ENCODE measurements around the gene MLXIP.

MLXIP gene

DNA sequence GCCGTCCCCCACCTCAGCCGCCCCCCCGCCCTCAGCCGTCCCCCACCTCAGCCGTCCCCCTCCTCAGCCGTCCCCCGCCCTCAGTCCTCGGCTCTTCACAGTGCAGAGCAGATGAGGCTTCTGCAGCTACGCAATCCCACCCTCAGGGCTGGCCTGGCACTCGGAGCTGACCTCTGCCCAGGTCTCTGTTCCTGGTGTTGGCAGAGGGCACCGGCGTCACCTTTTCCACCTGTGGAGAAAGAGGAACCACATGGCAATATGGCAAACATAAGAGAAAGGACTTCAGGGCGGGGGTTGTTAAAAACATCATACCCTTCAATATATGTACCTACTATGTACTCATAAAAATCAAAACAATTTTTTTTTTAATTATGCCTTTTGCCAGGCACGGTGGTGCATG, 45.8 kb downstream of the MLXIP start:
- TF ChIP-seq POLR2A (IDR thresholded peaks at IDR 0.05; ENCODE audit: low read length): no peak
- no peak for TF ChIP-seq GATA1 (IDR thresholded peaks at IDR 0.05; ENCODE audit: low read depth, low read length)
- DNase-seq: no peak

DNA sequence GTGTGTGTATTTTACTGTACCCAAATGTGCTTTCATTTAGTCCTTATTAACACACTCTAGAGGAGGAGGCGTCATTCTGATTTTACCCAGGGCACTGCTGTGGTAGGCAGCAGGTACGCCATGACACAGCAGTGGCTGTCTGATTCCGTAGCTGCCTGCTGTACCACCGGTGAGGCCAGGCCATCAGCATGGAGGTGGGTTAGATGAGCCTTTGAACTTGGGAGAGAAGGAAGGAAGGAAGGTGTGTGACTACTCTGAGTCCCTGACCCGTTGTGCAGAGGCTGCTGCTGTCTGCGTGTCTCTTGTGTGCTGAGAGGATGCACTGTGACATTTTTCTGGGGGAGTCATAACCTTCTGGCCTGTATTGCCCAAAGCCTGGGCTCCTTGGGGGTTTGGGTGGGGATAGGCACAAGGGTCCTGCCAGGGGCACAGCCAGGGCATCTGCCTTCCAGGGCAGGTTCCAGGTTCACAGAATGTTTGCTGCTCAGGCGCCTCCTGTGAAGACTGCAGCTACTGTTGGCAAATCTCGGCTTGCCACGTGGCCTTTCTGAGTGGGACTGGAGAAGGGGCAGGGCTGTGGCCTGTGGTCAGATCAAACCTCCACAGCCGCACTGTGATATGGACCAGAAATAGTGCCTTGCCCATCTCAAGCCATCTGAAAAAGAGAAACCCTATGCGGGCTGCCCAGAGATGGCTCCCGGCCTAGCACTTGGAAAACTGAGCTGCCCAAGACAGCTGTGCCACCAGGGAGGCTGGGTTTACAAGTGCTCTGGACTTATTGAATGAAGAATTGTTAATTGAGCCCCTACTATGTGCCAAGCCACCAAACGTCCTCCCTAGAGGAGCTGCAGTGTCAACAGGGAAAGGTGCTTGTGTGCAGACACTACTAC, 47.1 kb downstream of the MLXIP start:
- TF ChIP-seq POLR2A (IDR thresholded peaks at IDR 0.05; ENCODE audit: low read length) (no peak), GATA1 (IDR thresholded peaks at IDR 0.05; ENCODE audit: low read depth, low read length) (no peak)
- no peak for DNase-seq

DNA sequence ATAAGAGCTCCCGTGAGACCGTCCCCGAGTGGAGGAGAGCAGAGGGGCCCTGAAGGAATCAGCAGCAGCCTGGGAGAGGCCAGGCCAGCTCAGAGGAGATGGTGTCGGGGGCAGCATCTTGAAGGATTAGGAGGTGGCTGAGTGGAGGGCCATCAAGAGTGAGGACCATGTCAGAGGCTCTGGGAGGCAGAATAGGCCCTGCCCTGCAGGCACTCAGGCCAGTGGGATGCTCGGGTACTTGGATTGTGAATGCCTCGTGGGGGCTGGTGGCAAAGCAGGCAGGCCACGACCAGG, 47.7 kb downstream of the MLXIP start:
- no peak for TF ChIP-seq GATA1 (IDR thresholded peaks at IDR 0.05; ENCODE audit: low read depth, low read length)
- TF ChIP-seq POLR2A (IDR thresholded peaks at IDR 0.05; ENCODE audit: low read length): no peak

DNA sequence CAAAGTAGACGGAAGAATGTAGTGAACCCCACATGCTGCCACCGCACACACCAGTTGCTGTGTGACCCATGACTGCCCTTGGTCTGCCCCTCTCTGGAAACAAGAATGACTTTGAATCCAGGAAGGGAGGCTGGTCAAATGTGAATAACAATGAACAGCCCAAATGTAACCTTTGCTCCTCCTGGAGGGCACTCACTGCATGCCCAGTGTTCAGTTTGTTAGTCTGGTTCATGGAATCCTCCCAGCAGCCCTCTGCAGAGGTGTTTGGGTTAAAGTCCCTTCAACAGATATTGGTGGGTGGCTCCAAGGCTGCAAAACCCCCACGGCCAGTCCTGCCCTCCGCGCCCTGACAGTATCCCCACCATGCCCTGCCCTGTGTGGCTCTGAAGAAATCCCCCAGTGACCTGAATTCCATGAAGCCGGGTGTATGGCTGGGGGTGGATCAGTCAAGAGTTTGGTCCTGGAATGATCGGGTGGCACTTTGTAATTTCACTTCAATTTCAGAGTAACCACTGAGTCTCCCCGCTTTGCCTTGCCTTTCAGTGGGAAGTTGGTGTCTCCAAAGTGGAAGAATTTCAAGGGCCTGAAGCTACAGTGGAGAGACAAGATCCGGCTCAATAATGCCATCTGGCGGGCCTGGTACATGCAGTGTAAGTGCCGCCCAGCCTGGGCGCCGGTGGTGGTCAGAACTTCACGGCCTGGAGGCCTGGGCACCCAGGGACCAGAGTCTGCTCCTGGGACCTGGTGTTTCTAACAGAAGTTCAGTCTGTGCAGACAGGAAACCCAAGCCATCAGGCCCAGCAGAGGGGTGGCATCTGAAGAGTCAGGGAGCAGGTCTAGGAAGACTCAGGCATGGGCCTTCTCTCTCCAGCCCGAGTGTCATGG, 48.4 kb downstream of the MLXIP start:
- no peak for TF ChIP-seq GATA1 (IDR thresholded peaks at IDR 0.05; ENCODE audit: low read depth, low read length)
- no peak for TF ChIP-seq POLR2A (IDR thresholded peaks at IDR 0.05; ENCODE audit: low read length)
- DNase-seq: no peak

More for the DNA sequence above, 47.7 kb downstream of the MLXIP start:
- DNase-seq: no peak

DNA sequence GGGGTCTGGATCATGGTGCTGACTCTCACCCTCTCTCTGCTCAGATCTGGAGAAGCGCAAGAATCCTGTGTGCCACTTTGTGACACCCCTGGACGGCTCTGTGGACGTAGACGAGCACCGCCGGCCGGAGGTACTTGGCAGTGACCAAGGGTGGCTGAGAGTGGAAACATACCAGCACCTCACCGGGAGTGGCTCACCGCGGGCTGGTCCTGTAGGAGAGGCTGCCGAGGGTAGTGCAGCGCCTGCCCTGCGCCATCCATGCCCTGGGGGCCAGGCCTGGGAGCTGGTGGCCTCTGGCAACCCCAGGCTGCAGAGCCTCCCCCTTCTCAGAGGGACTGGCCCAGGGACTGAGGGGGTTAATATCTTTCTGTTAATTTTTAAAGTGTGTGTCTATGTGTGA, 49.3 kb downstream of the MLXIP start:
- no peak for DNase-seq
- TF ChIP-seq GATA1 (IDR thresholded peaks at IDR 0.05; ENCODE audit: low read depth, low read length): no peak

DNA sequence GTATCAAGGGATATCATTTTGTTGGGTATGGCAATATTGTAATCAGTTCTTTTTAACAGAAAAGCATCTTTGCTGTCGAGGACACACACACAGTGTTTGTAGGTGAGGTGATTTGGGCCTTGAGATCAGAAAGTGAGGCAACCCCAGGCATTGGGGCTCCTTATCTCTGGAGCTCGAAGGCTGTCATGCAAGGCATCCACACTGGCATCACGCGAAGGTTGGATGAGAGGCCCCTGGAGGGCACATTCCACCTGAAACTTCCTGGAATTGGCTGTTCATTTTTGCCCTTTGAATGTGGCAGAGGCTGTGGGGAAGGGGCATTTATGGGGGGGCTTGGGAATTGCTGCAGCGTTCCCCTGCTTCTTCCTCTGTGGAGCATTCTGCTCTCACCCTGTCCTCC, 49.9 kb downstream of the MLXIP start:
- TF ChIP-seq POLR2A (IDR thresholded peaks at IDR 0.05; ENCODE audit: low read length): no peak
- TF ChIP-seq GATA1 (IDR thresholded peaks at IDR 0.05; ENCODE audit: low read depth, low read length): no peak
- DNase-seq: no peak

DNA sequence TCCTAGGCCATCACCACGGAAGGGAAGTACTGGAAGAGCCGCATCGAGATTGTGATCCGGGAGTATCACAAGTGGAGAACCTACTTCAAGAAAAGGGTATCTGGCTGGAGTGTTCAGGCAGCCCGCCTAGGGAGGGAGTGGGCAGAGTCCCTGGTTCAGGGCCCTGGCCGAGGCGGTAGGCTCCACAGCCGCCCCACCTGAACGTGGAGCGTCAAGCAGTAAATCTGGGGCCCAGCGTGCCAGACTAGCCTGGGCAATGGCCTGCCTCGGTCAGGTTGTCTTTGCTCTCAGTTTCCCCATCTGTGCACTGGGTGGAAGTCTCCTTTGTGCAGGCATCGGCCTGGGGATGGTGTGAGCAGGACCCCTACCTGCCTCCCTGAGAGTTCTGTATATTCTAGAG, 50.6 kb downstream of the MLXIP start:
- TF ChIP-seq GATA1 (IDR thresholded peaks at IDR 0.05; ENCODE audit: low read depth, low read length) (no peak), POLR2A (IDR thresholded peaks at IDR 0.05; ENCODE audit: low read length) (no peak)
- no peak for DNase-seq

DNA sequence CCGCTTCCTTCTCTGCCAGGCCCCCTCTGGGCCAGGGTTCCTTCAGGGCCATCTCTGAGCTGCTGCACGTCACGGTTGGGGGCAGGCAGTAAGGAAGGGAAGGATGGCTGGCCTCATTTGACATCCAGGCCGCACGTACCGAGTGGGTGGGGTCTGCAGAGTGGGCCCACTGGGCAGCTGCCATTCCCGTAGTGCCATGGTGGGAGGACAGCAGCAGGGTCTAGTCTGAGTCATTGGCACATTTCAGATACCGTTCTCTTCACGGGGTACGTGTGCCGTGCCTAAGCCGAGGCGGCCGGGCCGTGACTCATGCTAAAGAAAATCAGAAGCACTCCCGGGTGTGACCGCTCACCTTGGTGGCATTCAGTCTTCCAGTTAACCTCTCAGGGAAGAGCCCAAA, 51.6 kb downstream of the MLXIP start:
- TF ChIP-seq POLR2A (IDR thresholded peaks at IDR 0.05; ENCODE audit: low read length): no peak
- TF ChIP-seq GATA1 (IDR thresholded peaks at IDR 0.05; ENCODE audit: low read depth, low read length): no peak
- no peak for DNase-seq

DNA sequence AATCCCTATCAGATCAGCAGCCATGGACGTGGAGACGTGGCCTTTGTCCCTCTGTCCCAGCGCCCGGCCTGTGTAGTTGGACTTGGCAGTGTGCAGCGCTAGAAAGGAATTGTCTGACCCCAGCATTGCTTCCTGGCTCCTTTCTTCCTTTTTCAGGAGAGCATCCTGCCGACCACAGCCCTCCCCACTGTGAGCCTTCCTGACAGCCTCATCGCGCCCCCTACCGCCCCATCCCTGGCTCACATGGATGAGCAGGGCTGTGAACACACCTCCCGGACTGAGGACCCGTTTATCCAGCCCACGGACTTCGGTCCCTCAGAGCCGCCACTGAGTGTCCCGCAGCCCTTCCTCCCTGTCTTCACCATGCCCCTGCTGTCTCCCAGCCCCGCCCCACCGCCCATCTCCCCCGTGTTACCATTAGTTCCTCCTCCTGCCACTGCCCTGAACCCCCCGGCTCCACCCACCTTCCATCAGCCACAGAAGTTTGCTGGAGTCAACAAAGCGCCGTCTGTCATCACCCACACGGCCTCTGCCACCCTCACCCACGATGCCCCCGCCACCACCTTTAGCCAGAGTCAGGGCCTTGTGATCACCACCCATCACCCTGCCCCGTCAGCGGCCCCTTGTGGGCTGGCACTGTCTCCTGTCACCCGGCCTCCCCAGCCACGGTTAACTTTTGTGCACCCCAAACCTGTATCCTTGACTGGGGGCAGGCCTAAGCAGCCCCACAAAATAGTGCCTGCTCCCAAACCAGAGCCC, 54.8 kb downstream of the MLXIP start:
- TF ChIP-seq POLR2A (IDR thresholded peaks at IDR 0.05; ENCODE audit: low read length) (no peak), GATA1 (IDR thresholded peaks at IDR 0.05; ENCODE audit: low read depth, low read length) (no peak)
- no peak for DNase-seq

DNA sequence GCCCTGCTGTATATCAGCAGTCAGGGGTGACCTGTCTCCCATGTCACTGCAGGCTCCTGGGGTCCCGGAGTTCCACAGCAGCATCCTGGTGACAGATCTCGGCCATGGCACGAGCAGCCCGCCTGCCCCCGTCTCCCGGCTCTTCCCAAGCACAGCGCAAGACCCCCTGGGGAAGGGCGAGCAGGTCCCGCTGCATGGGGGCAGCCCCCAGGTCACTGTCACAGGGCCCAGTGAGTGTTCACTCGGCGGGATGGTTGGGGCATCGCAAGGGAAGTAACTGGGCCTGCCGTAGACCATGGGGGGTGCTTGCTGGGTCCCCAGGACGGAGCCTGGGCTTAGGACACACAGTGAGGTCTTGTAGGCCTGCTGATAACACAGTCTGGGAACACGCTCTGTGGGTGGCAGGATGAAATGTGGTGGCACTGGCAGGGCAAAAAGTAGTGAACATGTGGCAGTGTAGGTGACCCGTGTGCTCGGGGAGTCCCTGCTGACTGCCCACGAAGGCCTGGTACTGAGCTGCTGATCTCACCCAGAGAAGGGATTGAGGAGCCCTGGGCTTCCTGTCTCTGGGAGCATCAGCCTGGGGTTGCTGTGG, 57.0 kb downstream of the MLXIP start:
- no peak for TF ChIP-seq POLR2A (IDR thresholded peaks at IDR 0.05; ENCODE audit: low read length)
- TF ChIP-seq GATA1 (IDR thresholded peaks at IDR 0.05; ENCODE audit: low read depth, low read length): no peak
- DNase-seq: no peak

DNA sequence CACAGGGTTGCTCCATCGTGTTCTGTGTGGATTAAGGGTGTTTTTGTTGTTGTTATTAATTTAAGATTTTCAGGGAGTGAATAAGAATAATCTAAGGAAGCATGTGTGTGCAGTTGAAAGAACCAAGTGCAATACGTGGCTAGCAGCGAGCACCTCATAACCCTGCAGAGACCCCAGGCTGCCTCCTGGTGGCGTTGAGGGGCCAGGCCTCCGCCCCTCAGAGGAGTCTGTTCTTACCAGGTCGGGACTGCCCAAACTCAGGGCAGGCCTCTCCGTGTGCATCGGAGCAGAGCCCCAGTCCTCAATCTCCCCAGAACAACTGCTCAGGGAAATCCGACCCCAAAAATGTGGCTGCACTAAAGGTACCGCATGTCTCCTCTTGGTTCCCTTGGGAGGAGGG, 58.7 kb downstream of the MLXIP start:
- DNase-seq: peak in 1 of 2 experiments; percentile 25
- TF ChIP-seq GATA1 (IDR thresholded peaks at IDR 0.05; ENCODE audit: low read depth, low read length): no peak
- TF ChIP-seq POLR2A (IDR thresholded peaks at IDR 0.05; ENCODE audit: low read length): no peak

DNA sequence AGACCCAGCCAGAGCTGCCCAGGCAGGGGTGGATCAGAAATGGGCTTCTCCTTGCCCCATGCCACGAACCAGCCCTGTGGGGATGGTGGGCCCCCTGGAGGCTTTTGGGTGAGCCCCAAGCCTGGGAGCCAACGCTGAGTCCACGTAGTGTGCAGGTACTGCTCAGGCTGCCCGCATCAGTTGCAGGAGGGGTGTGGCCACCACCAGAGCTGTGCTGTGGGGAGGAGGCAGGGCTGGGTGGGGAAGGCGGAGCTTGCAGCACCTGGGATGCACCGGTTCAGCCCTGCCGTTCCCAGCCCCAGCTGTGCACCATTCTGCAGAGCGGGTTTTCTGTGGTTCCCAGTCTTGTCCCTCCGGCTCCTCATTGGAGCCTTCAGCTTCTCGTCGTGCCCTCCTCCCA, 59.1 kb downstream of the MLXIP start:
- DNase-seq: no peak
- TF ChIP-seq POLR2A (IDR thresholded peaks at IDR 0.05; ENCODE audit: low read length): no peak

DNA sequence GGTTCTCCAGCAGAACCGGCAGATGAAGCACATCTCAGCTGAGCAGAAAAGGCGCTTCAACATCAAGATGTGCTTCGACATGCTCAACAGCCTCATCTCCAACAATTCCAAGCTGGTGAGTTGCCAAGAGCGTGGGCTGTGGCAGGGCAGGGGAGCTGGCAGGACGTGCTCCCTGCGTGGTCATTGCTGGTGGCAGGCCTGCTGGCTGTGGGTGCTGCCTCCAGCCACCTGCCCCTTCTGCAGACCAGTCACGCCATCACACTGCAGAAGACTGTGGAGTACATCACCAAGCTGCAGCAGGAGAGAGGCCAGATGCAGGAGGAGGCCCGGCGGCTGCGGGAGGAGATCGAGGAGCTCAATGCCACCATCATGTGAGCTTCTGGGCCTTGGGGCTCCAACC, 59.6 kb downstream of the MLXIP start:
- TF ChIP-seq GATA1 (IDR thresholded peaks at IDR 0.05; ENCODE audit: low read depth, low read length): no peak
- no peak for TF ChIP-seq POLR2A (IDR thresholded peaks at IDR 0.05; ENCODE audit: low read length)
- no peak for DNase-seq

DNA sequence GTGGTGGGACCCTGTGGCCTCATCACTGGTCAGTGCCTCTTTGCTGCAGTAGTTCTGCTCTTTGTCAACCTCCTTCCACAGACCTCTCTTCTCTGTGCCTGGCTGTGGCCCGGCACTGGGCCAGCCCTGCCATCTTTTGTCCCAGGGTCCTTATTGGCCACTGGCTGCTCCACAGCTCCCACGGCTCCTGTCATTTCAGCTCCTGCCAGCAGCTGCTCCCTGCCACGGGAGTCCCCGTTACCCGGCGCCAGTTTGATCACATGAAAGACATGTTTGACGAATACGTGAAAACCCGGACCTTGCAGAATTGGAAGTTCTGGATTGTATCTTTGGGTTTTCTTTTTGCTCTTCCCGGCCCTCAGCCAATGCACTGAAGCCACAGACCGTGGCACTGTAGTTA, 60.1 kb downstream of the MLXIP start:
- no peak for TF ChIP-seq POLR2A (IDR thresholded peaks at IDR 0.05; ENCODE audit: low read length)
- TF ChIP-seq GATA1 (IDR thresholded peaks at IDR 0.05; ENCODE audit: low read depth, low read length): no peak
- DNase-seq: no peak
